Neutrophil (primary cell): ENCODE results near the gene CASP1.

Source experiments
- H3K27ac ChIP-seq: fragments of 200-600 bp; sonication (generic); 2 replicates; pipeline ENCODE4 v1.5.1; 2016; ENCODE audit warnings: mild to moderate bottlenecking, moderate library complexity
- H3K27me3 ChIP-seq: fragments of 200-600 bp; sonication (generic); 2 replicates; pipeline ENCODE4 v1.6.0; 2016; ENCODE audit warnings: mild to moderate bottlenecking
- H3K36me3 ChIP-seq: fragments of 200-600 bp; sonication (generic); 2 replicates; pipeline ENCODE4 v1.5.1; 2017
- H3K4me1 ChIP-seq, 2 experiments: fragments of 200-600 bp in 1 of 2; sonication (generic) in 1 of 2; 1 replicate in 1 of 2; 2 replicates in 1 of 2; pipeline versions ENCODE4 v1.5.1 to v1.6.1; 2013 to 2016; ENCODE audit warnings: low read depth in 1 of 2, low read length in 1 of 2, mild to moderate bottlenecking in 1 of 2, moderate library complexity in 1 of 2; ENCODE audit not compliant: control insufficient read depth in 1 of 2, insufficient read depth in 1 of 2
- H3K4me3 ChIP-seq, 2 experiments: fragments of 200-600 bp in 1 of 2; sonication (generic) in 1 of 2; 1 replicate in 1 of 2; 2 replicates in 1 of 2; pipeline ENCODE4 v1.5.1; 2013 to 2016; ENCODE audit warnings: low read depth in 1 of 2, low read length in 1 of 2, mild to moderate bottlenecking in 1 of 2, moderate library complexity in 1 of 2
- H3K9me3 ChIP-seq: fragments of 200-600 bp; sonication (generic); 2 replicates; pipeline ENCODE4 v1.5.1; 2016
- TF ChIP-seq, protein P1 (sequence below): fragments of 200-600 bp; sonication (generic); IDR thresholded peaks from 2 replicates; pipeline ENCODE4 v1.5.1; 2016; ENCODE audit warnings: antibody characterized with exemption

The CASP1 gene

DNA sequence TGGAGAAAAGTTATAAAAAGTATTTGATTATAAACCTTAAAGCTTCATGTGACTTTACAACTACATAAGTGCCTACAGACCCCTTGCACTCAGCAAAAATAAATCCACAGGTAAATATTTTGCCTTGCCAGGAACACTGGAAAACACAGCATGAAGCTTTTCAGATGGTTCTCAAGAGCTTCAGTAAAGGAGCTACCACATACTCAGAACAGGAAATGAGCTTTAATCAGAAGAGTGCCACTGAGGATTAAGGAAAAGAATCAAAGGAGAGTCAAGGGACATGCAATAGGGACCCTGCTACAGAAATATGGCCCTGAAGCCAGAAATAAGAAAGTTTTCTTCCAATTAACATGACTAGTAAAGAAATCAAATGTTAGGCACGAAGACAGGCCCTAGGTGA, 1.2 kb downstream of the CASP1 start:
- Histone ChIP-seq H3K9me3 (no peaks in the 10 kb centered on the region), H3K36me3 (peaks cover 61% of the 10 kb centered on the region), H3K27ac (peak overlapping the region; percentile 85), H3K27me3 (no peaks in the 10 kb centered on the region), H3K4me1 (peaks cover 38 to 48% of the 10 kb centered on the region in 2 experiments), H3K4me3 (peak overlapping the region; percentile 63 to 86)
- TF ChIP-seq, protein P1, sequence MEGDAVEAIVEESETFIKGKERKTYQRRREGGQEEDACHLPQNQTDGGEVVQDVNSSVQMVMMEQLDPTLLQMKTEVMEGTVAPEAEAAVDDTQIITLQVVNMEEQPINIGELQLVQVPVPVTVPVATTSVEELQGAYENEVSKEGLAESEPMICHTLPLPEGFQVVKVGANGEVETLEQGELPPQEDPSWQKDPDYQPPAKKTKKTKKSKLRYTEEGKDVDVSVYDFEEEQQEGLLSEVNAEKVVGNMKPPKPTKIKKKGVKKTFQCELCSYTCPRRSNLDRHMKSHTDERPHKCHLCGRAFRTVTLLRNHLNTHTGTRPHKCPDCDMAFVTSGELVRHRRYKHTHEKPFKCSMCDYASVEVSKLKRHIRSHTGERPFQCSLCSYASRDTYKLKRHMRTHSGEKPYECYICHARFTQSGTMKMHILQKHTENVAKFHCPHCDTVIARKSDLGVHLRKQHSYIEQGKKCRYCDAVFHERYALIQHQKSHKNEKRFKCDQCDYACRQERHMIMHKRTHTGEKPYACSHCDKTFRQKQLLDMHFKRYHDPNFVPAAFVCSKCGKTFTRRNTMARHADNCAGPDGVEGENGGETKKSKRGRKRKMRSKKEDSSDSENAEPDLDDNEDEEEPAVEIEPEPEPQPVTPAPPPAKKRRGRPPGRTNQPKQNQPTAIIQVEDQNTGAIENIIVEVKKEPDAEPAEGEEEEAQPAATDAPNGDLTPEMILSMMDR = no peak

DNA sequence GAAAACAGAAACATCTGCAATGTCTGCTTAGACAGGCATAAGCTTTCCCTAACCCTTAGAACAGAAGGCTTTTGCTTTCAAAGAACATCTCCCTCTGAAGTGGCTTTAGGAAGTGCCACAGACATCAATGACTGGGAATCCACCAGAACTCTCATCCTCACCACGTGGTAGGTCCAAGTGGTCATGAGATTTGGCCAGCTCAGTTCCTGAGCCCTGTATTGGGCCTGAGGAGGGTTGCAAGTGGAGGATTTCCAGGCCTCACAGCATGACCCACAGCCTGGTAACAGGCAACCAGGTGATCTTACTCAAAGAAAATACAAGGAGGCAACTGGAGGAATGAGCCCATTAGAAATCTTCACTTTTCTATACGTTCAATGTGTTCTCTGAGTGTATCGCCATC, 1.6 kb downstream of the CASP1 start:
- H3K36me3 ChIP-seq = peaks cover 61% of the 10 kb centered on the region
- H3K9me3 ChIP-seq = no peaks in the 10 kb centered on the region
- peak overlapping the region; percentile 85 for H3K27ac ChIP-seq
- no peaks in the 10 kb centered on the region for H3K27me3 ChIP-seq
- TF ChIP-seq, protein P1 = no peak
- peaks cover 38 to 48% of the 10 kb centered on the region in 2 experiments for H3K4me1 ChIP-seq
- peak overlapping the region; percentile 63 to 86 for H3K4me3 ChIP-seq

DNA sequence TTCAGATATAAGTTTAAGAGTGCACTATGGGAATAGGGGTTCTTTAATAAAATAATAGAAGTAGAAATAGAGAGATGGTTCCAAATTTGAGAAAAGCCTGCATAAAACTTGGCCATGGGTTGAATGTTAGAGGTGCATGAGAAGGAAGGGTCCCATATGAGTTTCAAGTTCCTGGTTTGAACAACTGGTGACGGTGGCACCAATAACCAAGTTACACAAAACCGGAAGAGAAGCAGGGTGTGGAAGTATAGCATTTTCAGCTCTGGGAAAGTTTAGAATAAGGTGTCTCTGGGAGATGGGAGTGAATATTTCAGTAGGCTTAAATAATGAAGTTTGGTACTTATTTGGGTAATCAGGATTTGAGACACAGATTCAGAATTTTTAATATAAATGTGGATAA, 2.4 kb downstream of the CASP1 start:
- Histone ChIP-seq H3K27ac (peak overlapping the region; percentile 85), H3K4me3 (peak overlapping the region; percentile 63 to 86), H3K27me3 (no peaks in the 10 kb centered on the region), H3K4me1 (peaks cover 45 to 53% of the 10 kb centered on the region in 2 experiments), H3K36me3 (peaks cover 61% of the 10 kb centered on the region), H3K9me3 (no peaks in the 10 kb centered on the region)
- TF ChIP-seq, protein P1 = no peak

DNA sequence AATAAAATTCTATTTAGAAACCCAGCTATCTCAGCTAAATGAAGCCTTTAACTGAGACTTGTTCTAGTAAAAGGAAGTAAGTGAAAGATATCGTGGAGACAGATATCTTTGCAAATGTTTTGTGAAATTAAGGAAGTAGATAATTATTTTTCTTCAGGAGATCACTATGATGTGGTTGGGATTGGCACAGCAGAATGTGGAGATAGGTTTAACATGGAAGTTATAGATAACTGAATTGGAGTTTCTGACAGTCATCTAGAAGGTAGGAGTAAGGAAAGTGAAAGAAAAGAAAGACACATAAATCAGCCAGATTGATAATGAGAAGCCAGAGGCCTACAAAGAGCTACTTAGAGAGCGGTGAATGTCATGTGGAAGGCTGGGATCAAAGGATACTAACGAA, 7.3 kb downstream of the CASP1 start:
- Histone ChIP-seq H3K9me3 (no peaks in the 10 kb centered on the region), H3K27me3 (no peaks in the 10 kb centered on the region), H3K27ac (peak overlapping the region; percentile 36), H3K36me3 (peaks cover 85% of the 10 kb centered on the region), H3K4me1 (peaks cover 28 to 34% of the 10 kb centered on the region in 2 experiments), H3K4me3 (no peak overlapping the region)
- TF ChIP-seq, protein P1 = no peak

DNA sequence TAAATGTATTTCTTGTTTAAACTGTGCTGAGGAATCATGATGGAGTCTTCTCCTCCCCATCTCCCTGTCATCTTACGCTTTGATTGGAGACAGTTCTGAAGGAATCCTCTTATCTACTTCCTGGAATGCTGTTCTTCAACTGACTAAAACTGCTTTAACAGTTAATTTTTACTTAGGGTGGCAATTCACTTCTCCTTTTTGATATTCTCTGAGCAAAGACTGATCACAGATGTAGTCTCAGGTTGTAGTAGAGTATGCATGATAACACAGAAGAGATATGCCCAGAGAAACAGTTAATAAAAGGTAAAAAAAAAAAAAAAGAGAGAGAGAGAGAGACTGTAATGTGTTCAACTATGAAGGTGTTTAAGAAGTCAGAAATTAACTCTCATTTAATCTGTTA, 10.6 kb downstream of the CASP1 start:
- H3K4me1 ChIP-seq = peaks cover 20 to 21% of the 10 kb centered on the region in 2 experiments
- H3K4me3 ChIP-seq = no peak overlapping the region
- H3K36me3 ChIP-seq = peaks cover 54% of the 10 kb centered on the region
- TF ChIP-seq, protein P1 = no peak
- H3K27ac ChIP-seq = peak overlapping the region; percentile 48
- no peaks in the 10 kb centered on the region for H3K9me3 ChIP-seq
- no peaks in the 10 kb centered on the region for H3K27me3 ChIP-seq

DNA sequence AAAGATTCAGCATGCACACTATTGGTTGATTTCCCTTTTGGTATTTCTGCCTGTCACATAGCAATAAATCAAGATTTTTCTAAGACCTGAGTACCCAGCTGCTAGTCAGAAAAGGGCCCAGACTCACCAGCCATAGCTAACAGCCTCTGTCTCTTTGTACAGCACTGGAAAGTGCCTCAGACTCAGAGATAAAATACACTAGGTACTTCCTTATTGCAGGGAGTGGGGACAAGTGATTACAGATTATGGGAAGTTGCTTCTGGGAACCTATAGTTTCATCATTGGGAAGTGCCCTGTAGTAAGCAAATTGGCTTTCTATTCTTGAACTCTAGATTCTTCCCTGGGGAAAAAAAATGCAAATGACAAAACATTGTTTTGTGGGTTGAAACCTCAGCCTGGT, 11.9 kb downstream of the CASP1 start, which contains the start of gene CASP5:
CASP5 (minus strand) TSS at position 166 of the 400 bp plus-strand sequence; CDS start at position 134, 32 bp downstream.
- H3K4me3 ChIP-seq = peak within 1 kb of the TSS in 1 of 2 experiments; percentile 65
- no peaks in the 10 kb centered on the region for H3K9me3 ChIP-seq
- peaks cover 40% of the 10 kb centered on the region for H3K36me3 ChIP-seq
- peaks cover 19 to 20% of the 10 kb centered on the region in 2 experiments for H3K4me1 ChIP-seq
- TF ChIP-seq, protein P1 = no peak
- H3K27me3 ChIP-seq = no peaks in the 10 kb centered on the region
- peak within 1 kb of the TSS; percentile 48 for H3K27ac ChIP-seq
